GM12891 (cell line): ENCODE results near the gene MAP2K4.

Experiments used
- PAX5 ChIP-seq: IDR thresholded peaks from 2 replicates; pipeline ENCODE4 v1.6.1; 2011; ENCODE audit warnings: low read length, moderate library complexity, mild to moderate bottlenecking; ENCODE audit not compliant: insufficient read depth, severe bottlenecking
- POLR2A ChIP-seq: IDR thresholded peaks from 2 replicates; pipeline ENCODE4 v1.6.1; 2011; ENCODE audit warnings: low read depth, low read length, control low read depth
- POLR2AphosphoS5 ChIP-seq: IDR thresholded peaks from 2 replicates; pipeline ENCODE4 v1.6.1; 2011; ENCODE audit warnings: low read depth, low read length, control low read depth
- POU2F2 ChIP-seq: IDR thresholded peaks from 2 replicates; pipeline ENCODE4 v1.6.1; 2011; ENCODE audit warnings: low read depth, mild to moderate bottlenecking, control low read depth, low read length, moderate library complexity
- SPI1 ChIP-seq: IDR thresholded peaks from 2 replicates; pipeline ENCODE4 v1.6.1; 2011; ENCODE audit warnings: low read depth, low read length, control low read depth
- TAF1 ChIP-seq: IDR thresholded peaks from 2 replicates; pipeline ENCODE4 v1.6.1; 2011; ENCODE audit warnings: low read depth, low read length, control low read depth

GRCh38 chr17:12127667-12128066 is 107.0 kb downstream of the MAP2K4 start:
- no peak for TF ChIP-seq POLR2AphosphoS5
- no peak for TF ChIP-seq POLR2A
- TF ChIP-seq TAF1 = no peak
- TF ChIP-seq PAX5 = no peak
- no peak for TF ChIP-seq SPI1
- TF ChIP-seq POU2F2 = no peak
